ENCODE data around the gene LSP1.
"Not testable (repeated sequence)": the region's sequence is repeated elsewhere in the genome, so short reads cannot be mapped to it uniquely, and the experiment has no call there.

LSP1 gene

GRCh38 chr11:1871531-1871930 is 18.6 kb downstream of the LSP1 start:
- no peak overlapping the region for H3K4me3 ChIP-seq (ENCODE audit: low read length)
- no peak for DNase-seq (ENCODE audit: low read depth, low spot score)

DNA sequence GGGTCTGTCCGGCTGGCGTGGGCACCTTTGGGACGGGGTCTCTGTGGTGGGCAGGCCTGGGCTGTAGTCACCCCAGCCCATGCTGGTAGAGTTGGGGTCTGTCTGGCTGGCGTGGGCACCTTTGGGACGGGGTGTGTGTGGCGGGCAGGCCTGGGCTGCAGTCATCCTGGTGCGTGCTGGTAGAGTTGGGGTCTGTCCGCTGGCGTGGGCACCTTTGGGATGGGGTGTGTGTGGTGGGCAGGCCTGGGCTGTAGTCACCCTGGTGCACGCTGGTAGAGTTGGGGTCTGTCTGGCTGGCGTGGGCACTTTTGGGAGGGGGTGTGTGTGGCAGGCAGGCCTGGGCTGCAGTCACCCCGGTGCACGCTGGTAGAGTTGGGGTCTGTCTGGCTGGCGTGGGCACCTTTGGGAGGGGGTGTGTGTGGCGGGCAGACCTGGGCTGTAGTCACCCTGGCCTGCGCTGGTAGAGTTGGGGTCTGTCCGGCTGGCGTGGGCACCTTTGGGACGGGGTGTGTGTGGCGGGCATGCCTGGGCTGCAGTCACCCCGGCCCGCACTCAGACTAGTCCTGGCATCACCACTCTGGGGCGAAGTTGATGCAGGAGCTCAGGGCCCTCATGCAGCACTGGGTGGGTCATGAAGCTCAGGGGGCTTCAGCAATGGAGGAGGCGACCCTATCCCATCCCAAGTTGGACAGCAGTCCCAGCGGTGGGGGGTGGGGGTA is 19.5 kb downstream of the LSP1 start:
- no peak for DNase-seq (ENCODE audit: low read depth, low spot score)
- no peak overlapping the region for H3K4me3 ChIP-seq (ENCODE audit: low read length)

DNA sequence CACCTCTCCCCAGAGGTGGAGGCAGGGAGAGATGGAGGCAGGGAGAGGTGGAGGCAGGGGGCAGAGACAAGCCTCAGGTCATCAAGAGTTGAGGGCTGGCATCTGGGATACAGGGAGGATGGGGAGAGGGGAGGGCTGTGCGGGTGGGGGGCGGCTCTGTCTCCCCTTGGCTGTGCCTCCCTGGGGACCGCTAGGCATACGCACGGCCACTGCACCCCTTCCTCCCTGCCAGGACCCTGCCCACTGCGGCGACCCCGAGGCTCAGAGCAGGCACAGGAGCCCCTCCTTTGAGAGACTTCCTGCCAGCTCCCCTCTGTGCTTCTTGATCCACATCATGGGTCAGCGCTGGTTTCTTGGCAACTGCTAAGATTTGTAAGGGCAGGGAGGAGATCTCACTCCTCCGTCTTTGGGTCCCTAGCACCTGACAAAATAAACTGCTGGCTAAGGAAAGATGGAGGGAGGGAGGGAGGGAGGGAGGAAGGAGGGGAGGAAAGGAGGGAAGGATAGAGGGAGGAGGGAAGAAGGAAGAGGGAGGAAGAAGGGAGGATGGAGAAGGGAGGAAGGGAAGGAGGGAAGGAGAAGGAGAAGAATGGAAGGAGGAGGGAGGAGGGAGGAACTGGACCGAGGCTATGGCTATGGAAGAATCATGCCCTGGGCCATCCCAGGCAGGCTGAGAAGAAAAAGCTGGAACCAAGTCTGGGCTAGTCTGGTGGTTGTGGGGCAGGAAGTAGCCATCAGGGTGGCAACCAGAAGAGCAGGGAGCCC is 20.3 kb downstream of the LSP1 start:
- no peak for DNase-seq (ENCODE audit: low read depth, low spot score)
- H3K4me3 ChIP-seq (ENCODE audit: low read length) = no peak overlapping the region

DNA sequence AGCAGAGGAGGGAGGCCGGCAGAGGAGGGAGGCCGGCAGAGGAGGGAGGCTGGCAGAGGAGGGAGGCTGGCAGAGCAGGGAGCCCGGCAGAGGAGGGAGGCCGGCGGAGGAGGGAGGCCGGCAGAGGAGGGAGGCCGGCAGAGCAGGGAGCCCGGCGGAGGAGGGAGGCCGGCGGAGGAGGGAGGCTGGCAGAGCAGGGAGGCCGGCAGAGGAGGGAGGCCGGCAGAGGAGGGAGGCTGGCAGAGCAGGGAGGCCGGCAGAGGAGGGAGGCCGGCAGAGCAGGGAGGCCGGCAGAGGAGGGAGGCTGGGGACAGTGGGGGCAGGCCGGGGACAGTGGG is 20.9 kb downstream of the LSP1 start:
- not testable (repeated sequence) for H3K4me3 ChIP-seq (ENCODE audit: low read length); DNase-seq (ENCODE audit: low read depth, low spot score)

GRCh38 chr11:1874441-1875092 is 21.7 kb downstream of the LSP1 start:
- DNase-seq (ENCODE audit: low read depth, low spot score) = not testable (repeated sequence)

GRCh38 chr11:1875093-1875850 is 22.4 kb downstream of the LSP1 start:
- no peak for DNase-seq (ENCODE audit: low read depth, low spot score)

More at GRCh38 chr11:1874441-1875092, 21.7 kb downstream of the LSP1 start:
- not testable (repeated sequence) for H3K4me3 ChIP-seq (ENCODE audit: low read length)

GRCh38 chr11:1875851-1876301 is 23.0 kb downstream of the LSP1 start:
- not testable (repeated sequence) for DNase-seq (ENCODE audit: low read depth, low spot score); H3K4me3 ChIP-seq (ENCODE audit: low read length)

More at GRCh38 chr11:1875093-1875850, 22.4 kb downstream of the LSP1 start:
- no peak overlapping the region for H3K4me3 ChIP-seq (ENCODE audit: low read length)

DNA sequence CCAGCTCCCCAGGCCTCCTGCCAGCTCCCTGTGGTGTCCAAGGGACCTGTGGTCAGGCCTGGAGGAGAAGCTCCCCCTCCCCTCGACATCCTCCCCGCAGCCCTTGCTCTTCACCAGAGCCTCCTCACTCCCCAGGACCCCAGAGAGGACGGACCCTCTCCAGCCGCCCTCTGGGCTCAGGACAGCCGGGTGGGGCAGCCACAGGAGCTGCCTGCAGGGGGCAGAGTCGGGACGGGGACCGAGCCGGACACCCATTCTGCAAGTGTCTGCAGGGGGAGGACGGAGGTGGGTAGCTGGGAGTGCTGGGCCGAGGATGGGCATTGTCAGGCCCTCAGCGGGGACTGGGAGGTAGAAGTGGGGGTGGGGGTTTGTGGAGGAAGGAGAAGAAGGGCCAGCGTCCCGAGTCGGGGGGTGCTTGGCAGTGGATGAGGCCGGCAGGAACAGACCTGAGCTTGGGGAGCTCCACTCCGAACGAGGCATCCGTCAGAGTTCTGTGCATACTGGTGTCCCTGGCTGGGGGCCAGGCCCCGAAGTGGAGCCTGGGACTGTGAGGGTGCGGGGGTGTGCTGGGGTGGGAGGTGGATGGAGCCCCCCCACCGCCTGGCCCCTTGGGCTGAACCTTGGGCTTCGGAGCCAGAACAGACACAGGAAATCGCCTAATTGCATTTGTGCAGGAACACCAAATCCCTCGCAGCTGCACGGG is 23.6 kb downstream of the LSP1 start:
- H3K4me3 ChIP-seq (ENCODE audit: low read length) = no peak overlapping the region
- DNase-seq (ENCODE audit: low read depth, low spot score) = no peak

DNA sequence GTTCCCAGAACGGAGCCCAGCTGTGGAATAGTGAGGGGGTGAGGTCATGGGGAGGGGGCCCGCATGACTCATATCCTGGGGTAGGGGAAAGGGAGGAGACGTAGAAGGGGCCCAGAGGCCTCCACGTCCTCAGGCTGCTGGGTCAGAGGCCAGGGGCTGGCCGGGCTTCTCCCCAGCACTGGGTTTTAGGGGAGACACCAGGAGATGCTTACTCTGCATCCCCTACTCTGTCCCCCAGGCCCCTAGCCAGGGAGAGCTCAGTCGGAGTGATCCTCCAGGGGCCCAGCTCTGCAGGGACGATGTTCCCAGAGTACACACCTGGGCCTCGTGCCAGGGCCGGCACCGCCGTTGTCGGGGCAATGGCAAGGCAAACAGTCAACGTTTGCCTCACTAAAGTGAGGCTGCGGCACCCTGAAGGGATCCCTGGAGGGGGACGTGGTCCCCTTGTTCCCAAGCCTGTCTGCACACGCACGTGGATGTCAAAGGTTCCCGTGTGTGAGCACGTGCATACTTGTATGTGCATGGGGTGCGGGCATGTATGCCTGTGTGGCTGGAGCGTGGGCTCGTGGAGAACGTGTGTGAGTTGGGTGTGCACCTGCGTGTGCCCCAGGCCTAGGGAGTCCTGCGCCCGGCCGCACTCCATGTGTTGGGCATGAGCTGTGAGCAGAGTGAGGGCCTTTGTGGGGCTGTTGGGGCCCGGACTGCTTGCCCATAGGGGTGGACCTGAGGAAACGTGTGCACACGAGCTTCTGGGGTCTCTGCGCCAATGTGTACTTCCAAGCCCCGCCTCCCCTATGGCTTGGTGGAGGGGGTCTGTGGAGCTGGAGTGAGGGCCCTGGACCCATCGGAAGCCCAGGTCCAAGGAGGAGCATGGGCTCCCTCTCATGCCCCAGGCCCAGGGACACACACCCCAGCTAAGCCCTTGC is 24.6 kb downstream of the LSP1 start:
- DNase-seq (ENCODE audit: low read depth, low spot score) = no peak
- H3K4me3 ChIP-seq (ENCODE audit: low read length) = no peak overlapping the region

DNA sequence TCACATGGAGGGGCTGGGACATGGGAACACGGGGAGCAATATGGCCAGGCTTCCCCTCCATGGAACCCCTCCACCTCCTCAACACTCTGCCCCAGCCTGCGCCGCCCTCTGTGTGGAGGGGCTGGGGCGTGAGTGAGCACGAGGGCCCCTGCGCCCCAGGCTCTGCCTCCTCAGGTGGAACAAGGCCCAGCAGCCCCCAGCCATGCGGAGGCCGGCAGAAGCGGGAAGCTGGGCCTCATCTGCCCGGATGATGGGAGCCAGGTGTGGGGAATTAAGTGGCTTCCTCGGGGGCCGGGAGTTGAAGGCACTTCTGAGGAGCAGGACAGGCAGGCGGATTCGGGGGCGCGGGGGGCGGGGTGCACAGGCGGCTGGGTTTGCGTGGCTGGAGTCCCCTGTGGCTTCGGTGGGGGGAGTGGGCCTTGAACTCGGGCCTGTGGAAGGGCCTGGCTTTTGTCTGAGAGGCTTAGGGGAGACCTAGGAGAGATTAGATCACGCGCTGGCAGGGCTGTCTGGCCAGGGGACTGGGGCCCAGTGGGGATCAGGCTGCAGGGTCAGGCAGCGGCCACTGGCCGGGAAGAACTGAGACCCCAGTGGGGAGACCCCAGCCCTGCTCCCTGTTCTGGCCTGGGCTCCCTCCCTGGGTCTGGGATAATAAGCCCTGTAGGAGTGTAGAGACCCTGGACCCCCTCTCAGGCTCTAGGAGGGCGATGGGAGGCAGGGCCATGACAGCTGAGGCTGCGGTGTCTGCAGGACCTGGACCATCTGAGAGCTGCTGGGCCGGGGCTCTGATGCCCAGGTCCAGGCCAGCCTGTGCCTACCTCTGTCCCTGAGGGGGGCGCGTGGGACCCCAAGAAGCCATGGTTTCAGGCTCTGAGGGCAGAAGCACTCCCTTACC is 25.5 kb downstream of the LSP1 start:
- H3K4me3 ChIP-seq (ENCODE audit: low read length) = no peak overlapping the region
- no peak for DNase-seq (ENCODE audit: low read depth, low spot score)

- DNase-seq (ENCODE audit: low read depth, low spot score) = no peak
- H3K4me3 ChIP-seq (ENCODE audit: low read length) = no peak overlapping the region
These were observed 26.6 kb downstream of the LSP1 start for GRCh38 chr11:1879342-1879940.

- DNase-seq (ENCODE audit: low read depth, low spot score) = no peak
- no peak overlapping the region for H3K4me3 ChIP-seq (ENCODE audit: low read length)
These were observed 27.2 kb downstream of the LSP1 start for GRCh38 chr11:1879941-1880720.

GRCh38 chr11:1880746-1881441 is 28.0 kb downstream of the LSP1 start:
- no peak overlapping the region for H3K4me3 ChIP-seq (ENCODE audit: low read length)
- DNase-seq (ENCODE audit: low read depth, low spot score) = no peak

DNA sequence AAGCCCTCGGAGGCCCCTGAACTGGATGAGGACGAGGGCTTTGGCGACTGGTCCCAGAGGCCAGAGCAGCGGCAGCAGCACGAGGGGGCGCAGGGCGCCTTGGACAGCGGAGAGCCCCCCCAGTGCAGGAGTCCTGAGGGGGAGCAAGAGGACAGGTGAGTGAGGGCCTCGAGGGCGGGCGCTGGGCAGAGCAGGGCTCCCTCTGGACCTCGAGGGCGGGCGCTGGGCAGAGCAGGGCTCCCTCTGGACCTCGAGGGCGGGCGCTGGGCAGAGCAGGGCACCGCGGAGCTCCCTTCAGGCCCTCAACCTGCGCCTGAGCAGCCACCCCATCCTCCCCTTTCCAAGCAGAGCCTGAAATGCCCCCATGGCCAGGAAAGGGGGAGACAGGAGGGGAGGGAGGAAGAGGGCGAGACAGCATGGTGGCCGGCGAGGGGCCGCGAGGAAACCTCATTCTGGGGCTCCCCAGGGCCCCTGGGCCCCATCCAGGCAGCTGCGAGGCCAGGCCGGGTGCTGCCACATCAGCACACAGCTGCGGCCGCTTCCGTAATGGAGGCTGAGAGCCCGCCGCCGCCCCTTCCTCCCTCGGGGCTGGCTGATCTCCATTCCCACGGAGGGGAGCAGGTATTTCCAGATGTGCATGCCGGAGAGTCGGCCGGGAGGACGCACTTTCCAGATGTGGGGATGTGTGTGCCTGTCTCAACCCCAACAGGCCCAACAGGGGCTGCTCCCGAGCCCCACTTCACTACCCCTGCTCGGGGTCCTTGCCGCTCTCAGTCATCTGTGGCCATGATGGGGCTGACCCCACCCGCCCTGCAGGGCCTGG is 28.8 kb downstream of the LSP1 start:
- DNase-seq (ENCODE audit: low read depth, low spot score) = no peak
- H3K4me3 ChIP-seq (ENCODE audit: low read length) = no peak overlapping the region
